H1 (cell line): ENCODE measurements around the gene PLA2G4E. TPM values are rescaled to one million over a fixed set of nuclear protein-coding genes. Genes with fewer than 3 reads are reported as not detected.
A peak's percentile ranks its signal among the peaks of the same experiment; 100 is the strongest.

Experiments
- CTCF ChIA-PET: fragments of 300-600 bp; sonication (Branson Sonifier 250); formaldehyde crosslinking; loops from one replicate; lab custom pipeline; 2021; ENCODE audit not compliant: partially characterized antibody; lab: Charles Lee
- POLR2A ChIA-PET: fragments of 300-600 bp; sonication (Branson Sonifier 250); formaldehyde crosslinking; loops from one replicate; lab custom pipeline; 2021; ENCODE audit warnings: inconsistent platforms; ENCODE audit not compliant: partially characterized antibody; lab: Charles Lee
- DNase-seq, 2 experiments: peaks; one replicate each; pipeline versions ENCODE4 v3.0.0 to v3.0.0-alpha.2; 2010 to 2022; ENCODE audit warnings: low spot score in 2 of 2, low read depth in 1 of 2, mixed read lengths in 1 of 2
- FAIRE-seq: peaks from 2 replicates; lab custom pipeline; 2011; peaks lifted over from hg19 to GRCh38; lab: Jason Lieb, UNC
- H2AFZ ChIP-seq: 2 replicates; pipeline ENCODE4 v1.8.1; 2012; ENCODE audit warnings: low read length, inconsistent platforms
- H2AK5ac ChIP-seq: 2 replicates; pipeline ENCODE4 v1.6.1; 2013; ENCODE audit warnings: low read depth, low read length
- H2BK120ac ChIP-seq: replicated peaks from 2 replicates; pipeline ENCODE3; 2013; ENCODE audit warnings: low read depth, low read length, inconsistent platforms
- H2BK12ac ChIP-seq: 2 replicates; pipeline ENCODE4 v1.6.1; 2013; ENCODE audit warnings: low read depth, low read length
- H2BK15ac ChIP-seq: 2 replicates; pipeline ENCODE4 v1.6.1; 2013; ENCODE audit warnings: low read length
- H2BK20ac ChIP-seq: 2 replicates; pipeline ENCODE4 v1.6.1; 2013; ENCODE audit warnings: low read length
- H2BK5ac ChIP-seq: 2 replicates; pipeline ENCODE4 v1.6.1; 2013; ENCODE audit warnings: low read depth, low read length
- H3K14ac ChIP-seq: 2 replicates; pipeline ENCODE4 v1.6.1; 2013; ENCODE audit warnings: inconsistent platforms; ENCODE audit not compliant: insufficient read length
- H3K18ac ChIP-seq: 2 replicates; pipeline ENCODE4 v1.6.1; 2013; ENCODE audit warnings: low read length; ENCODE audit errors: extremely low read depth
- H3K23ac ChIP-seq: 2 replicates; pipeline ENCODE4 v1.6.1; 2013; ENCODE audit warnings: inconsistent platforms; ENCODE audit not compliant: insufficient read length
- H3K23me2 ChIP-seq: 2 replicates; pipeline ENCODE4 v1.6.1; 2013; ENCODE audit warnings: low read depth, low read length
- H3K27ac ChIP-seq: 2 replicates; pipeline ENCODE4 v1.6.1; 2011; ENCODE audit warnings: low read depth, low read length, inconsistent platforms
- H3K27me3 ChIP-seq, 4 experiments: replicated peaks in 1 of 4; 1 replicate in 1 of 4; 2 replicates in 3 of 4; pipeline versions ENCODE4 v1.6.1 to v1.8.1; 2011 to 2013; ENCODE audit warnings: low read length in 3 of 4, mild to moderate bottlenecking in 3 of 4, inconsistent platforms in 2 of 4, mixed read lengths in 2 of 4, moderate library complexity in 1 of 4; ENCODE audit not compliant: control insufficient read depth in 3 of 4, insufficient read depth in 3 of 4; ENCODE audit errors: extremely low read depth in 1 of 4
- H3K36me3 ChIP-seq, 4 experiments: 2 replicates each; pipeline versions ENCODE4 v1.6.1 to v1.8.1; 2011 to 2013; ENCODE audit warnings: mild to moderate bottlenecking in 4 of 4, low read length in 3 of 4, moderate library complexity in 2 of 4, control low read depth in 1 of 4, inconsistent platforms in 1 of 4; ENCODE audit not compliant: insufficient read depth in 4 of 4, control insufficient read depth in 2 of 4
- H3K4ac ChIP-seq: replicated peaks from 2 replicates; pipeline ENCODE3; 2013; ENCODE audit warnings: low read length, low read depth, mixed read lengths, inconsistent platforms; ENCODE audit not compliant: insufficient read length
- H3K4me1 ChIP-seq, 4 experiments: replicated peaks in 1 of 4; 1 replicate in 1 of 4; 2 replicates in 3 of 4; pipeline versions ENCODE4 v1.6.1 to v1.8.1; 2011 to 2013; ENCODE audit warnings: low read length in 3 of 4, inconsistent platforms in 2 of 4, mixed read lengths in 1 of 4; ENCODE audit not compliant: insufficient read depth in 4 of 4, control insufficient read depth in 3 of 4
- H3K4me2 ChIP-seq, 2 experiments: 2 replicates each; pipeline versions ENCODE4 v1.6.1 to v1.8.1; 2011 to 2013; ENCODE audit warnings: low read depth in 2 of 2, low read length in 2 of 2, control low read depth in 1 of 2, inconsistent platforms in 1 of 2, mild to moderate bottlenecking in 1 of 2; ENCODE audit not compliant: insufficient read depth in 1 of 2
- H3K4me3 ChIP-seq, 4 experiments: fragments of 200-600, 300-600 bp in 1 of 4; sonication (generic), shearing (Covaris generic), sonication (Bioruptor Twin) in 1 of 4; 2 replicates each; pipeline versions ENCODE4 v1.5.1 to v1.8.1; 2011 to 2016; ENCODE audit warnings: low read length in 4 of 4, low read depth in 3 of 4, control low read depth in 2 of 4, inconsistent platforms in 2 of 4, mild to moderate bottlenecking in 2 of 4, mixed read lengths in 1 of 4, moderate library complexity in 1 of 4; ENCODE audit not compliant: insufficient read depth in 2 of 4; ENCODE audit errors: extremely low read depth in 1 of 4
- H3K56ac ChIP-seq: replicated peaks from 2 replicates; pipeline ENCODE3; 2013; ENCODE audit warnings: low read depth, mild to moderate bottlenecking, mixed read lengths, low read length, inconsistent platforms; ENCODE audit not compliant: insufficient read length
- H3K79me1 ChIP-seq: 2 replicates; pipeline ENCODE4 v1.6.1; 2013; ENCODE audit warnings: low read depth, low read length, control low read depth
- H3K79me2 ChIP-seq, 2 experiments: 2 replicates each; pipeline versions ENCODE4 v1.6.1 to v1.8.1; 2012 to 2013; ENCODE audit warnings: low read length in 2 of 2, mild to moderate bottlenecking in 2 of 2, inconsistent platforms in 1 of 2; ENCODE audit not compliant: insufficient read depth in 2 of 2, control insufficient read depth in 1 of 2
- H3K9ac ChIP-seq, 4 experiments: replicated peaks in 1 of 4; 1 replicate in 1 of 4; 2 replicates in 3 of 4; pipeline versions ENCODE4 v1.6.1 to v1.8.1; 2011 to 2013; ENCODE audit warnings: low read depth in 3 of 4, low read length in 3 of 4, control low read depth in 2 of 4, mild to moderate bottlenecking in 2 of 4, moderate library complexity in 2 of 4, inconsistent platforms in 1 of 4; ENCODE audit errors: extremely low read depth in 1 of 4
- H3K9me3 ChIP-seq, 2 experiments: 2 replicates each; pipeline versions ENCODE4 v1.6.1 to v1.8.1; 2012 to 2013; ENCODE audit warnings: mild to moderate bottlenecking in 2 of 2, moderate library complexity in 2 of 2, control low read depth in 1 of 2, inconsistent platforms in 1 of 2, low read depth in 1 of 2, low read length in 1 of 2, mixed read lengths in 1 of 2; ENCODE audit not compliant: insufficient read depth in 2 of 2
- H4K20me1 ChIP-seq, 2 experiments: replicated peaks in 1 of 2; 2 replicates each; pipeline versions ENCODE3 to v1.8.1; 2011 to 2013; ENCODE audit warnings: inconsistent platforms in 2 of 2, low read length in 2 of 2, mild to moderate bottlenecking in 1 of 2; ENCODE audit not compliant: insufficient read depth in 2 of 2, control insufficient read depth in 1 of 2
- H4K5ac ChIP-seq: 2 replicates; pipeline ENCODE4 v1.6.1; 2013; ENCODE audit warnings: low read length, low read depth, mixed read lengths, inconsistent platforms; ENCODE audit not compliant: insufficient read length
- H4K8ac ChIP-seq: 2 replicates; pipeline ENCODE4 v1.8.0; 2013; ENCODE audit warnings: mild to moderate bottlenecking, moderate library complexity, low read length, inconsistent platforms; ENCODE audit not compliant: insufficient read depth; ENCODE audit errors: extremely low read depth
- H4K91ac ChIP-seq: replicated peaks from 2 replicates; pipeline ENCODE3; 2013; ENCODE audit warnings: low read length, mixed read lengths, inconsistent platforms; ENCODE audit not compliant: insufficient read length
- CTBP2 ChIP-seq: IDR thresholded peaks from 2 replicates; pipeline ENCODE4 v1.7.0; 2011; ENCODE audit warnings: borderline replicate concordance, mild to moderate bottlenecking, moderate library complexity, mixed read lengths, low read length; ENCODE audit not compliant: insufficient read depth, insufficient read length
- RNF2 ChIP-seq: fragments of 200-900, 300-1000 bp; sonication (generic); IDR thresholded peaks from 2 replicates; pipeline ENCODE4 v1.7.1; 2016; ENCODE audit warnings: borderline replicate concordance, low read depth, mild to moderate bottlenecking, antibody characterized with exemption, low read length; ENCODE audit not compliant: poor library complexity, severe bottlenecking; ENCODE audit errors: missing control alignments
- WGBS, 2 experiments: shearing (Covaris generic) in 1 of 2; methylation state at CpG; one replicate each; pipeline versions ENCODE4 v1.1.6 to v1.1.7; 2013 to 2015; ENCODE audit warnings: low lambda C conversion rate in 2 of 2, mixed read lengths in 2 of 2, inconsistent platforms in 1 of 2, low coverage in 1 of 2, missing lambda C conversion rate in 1 of 2; ENCODE audit not compliant: insufficient replicate concordance in 2 of 2, insufficient coverage in 1 of 2, insufficient read length in 1 of 2; ENCODE audit errors: extremely low coverage in 1 of 2, missing lambda C conversion rate in 1 of 2; 5-methylcytosine and 5-hydroxymethylcytosine counted together
- polyA plus RNA-seq, 7 experiments: library from polyadenylated mRNA; depleted of rRNA in 3 of 7; stranded (reverse) in 5 of 7; unstranded in 2 of 7; fragments of >200 nt in 5 of 7; fragments of 200-250 nt in 2 of 7; gene quantifications; 1 replicate in 5 of 7; 2 replicates in 1 of 7; 4 replicates in 1 of 7; pipeline versions ENCODE4 v1.2.1 to v1.2.3, GENCODE V29; 2011 to 2013; ENCODE audit warnings: missing spikeins in 2 of 7, mixed read lengths in 2 of 7
- total RNA-seq: library from RNA; stranded (reverse); fragmentation: NEBNext Ultra II Directional; extraction: Animal tissue kit (Norgen Biotek cat#: 25700); gene quantifications from 2 replicates; pipeline ENCODE4 v1.2.1, GENCODE V29; 2021

Gene PLA2G4E
- total and polyA plus RNA-seq, 2 of the 8 experiments (the other 6 are each of a cell fraction or from before 2014, with no cell fraction given) = 0.03 TPM; not detected in 1

GRCh38 chr15:42057799-42058646 is 37.2 kb upstream of the PLA2G4E start:
- Histone ChIP-seq H4K91ac (no peak overlapping the region), H3K23ac (no peak overlapping the region), H3K4me3 (0 out of 8 replicates have a peak overlapping the region, but pooled peaks of 1 of the 4 experiments have one; percentile 50), H3K4ac (no peak overlapping the region), H3K79me1 (no peaks in the 10 kb centered on the region), H4K8ac (no peak overlapping the region), H2AK5ac (no peak overlapping the region), H3K36me3 (no peaks in the 10 kb centered on the region), H4K5ac (no peak overlapping the region), H3K56ac (no peak overlapping the region), H3K9me3 (no peaks in the 10 kb centered on the region), H3K79me2 (no peaks in the 10 kb centered on the region), H3K9ac (no peak overlapping the region), H2BK15ac (no peak overlapping the region), H3K4me2 (peak overlapping the region; percentile 10 to 62; a peak in 1 of 4 replicates), H2BK120ac (no peak overlapping the region), H4K20me1 (no peaks in the 10 kb centered on the region), H3K14ac (no peak overlapping the region), H3K23me2 (no peaks in the 10 kb centered on the region), H3K27ac (no peak overlapping the region), H3K4me1 (no peaks in the 10 kb centered on the region), H2BK5ac (no peak overlapping the region), H2BK20ac (no peak overlapping the region), H3K18ac (no peak overlapping the region), H2BK12ac (peak overlapping the region; percentile 51; the same call in 1 of the 2 replicates), H3K27me3 (no peaks in the 10 kb centered on the region; a peak in 1 of 7 replicates), H2AFZ (0 out of 2 replicates have a peak overlapping the region, but pooled peaks have one; percentile 11)
- POLR2A ChIA-PET = interaction anchor here (1.0 kb wide), 1 partner anchor 68 kb away, joined by 3 read pairs; no protein-coding TSS in a partner anchor
- WGBS, 2 experiments = 93% methylated on average over 6 of the region's 6 CpGs; no CpG with 5 or more reads in 1 of the 2 experiments
- FAIRE-seq (no peak), DNase-seq (no peak)
- TF ChIP-seq RNF2 = no peak
- no peak for TF ChIP-seq CTBP2
- CTCF ChIA-PET = interaction anchor here (0.5 to 17.2 kb wide), 32 partner anchors 8 to 1030 kb away, joined by 3 to 425 read pairs (median 5); partner anchors contain the start of gene PLA2G4F
